NCI-H2107 treated with DMSO at 0.1 percent for 48 hours (cell line): ENCODE results near the gene OR14I1.

Experiments
- DNase-seq: peaks from one replicate; lab custom pipeline; 2025; ENCODE audit not compliant: unreplicated experiment; lab: John Stamatoyannopoulos, UW

OR14I1 gene

DNA sequence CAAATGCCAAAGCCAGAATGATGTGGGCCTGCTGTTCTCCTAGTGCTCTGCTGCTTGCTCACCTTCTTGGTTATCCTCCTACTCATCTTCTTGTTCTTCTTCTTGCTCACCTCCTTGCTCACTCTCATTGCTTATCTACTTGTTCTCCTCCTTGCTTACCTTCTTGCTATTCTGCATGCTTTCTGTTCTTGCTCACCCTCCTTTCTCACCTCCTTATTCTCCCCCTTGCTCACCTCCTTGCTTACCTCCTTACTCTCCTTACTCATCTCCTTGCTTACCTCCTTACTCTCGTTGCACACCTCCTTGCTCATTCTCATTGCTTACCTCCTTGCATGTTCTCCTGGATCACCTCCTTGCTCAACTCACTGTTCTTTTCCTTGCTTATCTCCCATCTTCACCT, at the start of gene OR14I1:
Gene OR14I1, minus strand, starts transcription at position 53 of the 400 bp plus-strand sequence.
- DNase-seq = no peak

DNA sequence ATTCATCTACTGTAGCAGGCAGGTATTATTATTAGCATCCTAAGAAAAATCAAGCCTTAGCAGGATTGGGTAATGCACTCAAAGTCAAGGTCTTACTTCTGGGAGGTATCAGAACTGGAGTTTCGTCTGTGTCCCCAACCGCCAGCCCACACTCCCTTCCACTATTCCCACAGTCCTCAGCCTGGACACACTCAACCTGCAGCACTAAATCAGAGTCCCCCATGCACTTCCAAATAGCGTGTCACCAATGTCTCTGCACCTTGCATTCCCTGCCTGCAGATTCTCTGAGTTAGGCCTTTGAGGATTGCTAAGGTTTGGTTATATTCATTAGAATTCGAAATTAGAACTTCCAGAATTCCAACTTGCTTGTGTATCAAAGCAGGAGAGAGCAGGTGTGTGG, 49.1 kb upstream of the OR14I1 start:
- no peak for DNase-seq

DNA sequence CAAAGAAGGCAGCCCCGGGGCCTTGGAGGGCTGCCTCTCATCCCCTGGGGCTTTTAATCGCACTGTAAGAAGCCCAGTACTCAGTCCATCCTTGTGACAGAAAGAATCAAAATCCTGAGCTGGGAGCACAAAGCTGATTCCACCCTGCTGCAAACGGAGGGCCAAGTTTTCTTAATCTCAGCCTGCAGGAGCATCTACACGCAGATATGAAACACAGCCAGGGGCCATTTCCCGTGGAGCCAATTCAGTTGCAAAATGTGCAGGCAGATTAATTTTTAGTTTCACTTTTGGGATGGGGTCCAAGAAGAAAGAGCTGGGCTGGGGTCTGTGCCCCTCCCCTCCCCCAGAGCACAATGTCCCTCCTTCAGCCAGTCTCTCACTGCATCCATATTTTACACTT, 48.6 kb upstream of the OR14I1 start:
- DNase-seq = no peak

DNA sequence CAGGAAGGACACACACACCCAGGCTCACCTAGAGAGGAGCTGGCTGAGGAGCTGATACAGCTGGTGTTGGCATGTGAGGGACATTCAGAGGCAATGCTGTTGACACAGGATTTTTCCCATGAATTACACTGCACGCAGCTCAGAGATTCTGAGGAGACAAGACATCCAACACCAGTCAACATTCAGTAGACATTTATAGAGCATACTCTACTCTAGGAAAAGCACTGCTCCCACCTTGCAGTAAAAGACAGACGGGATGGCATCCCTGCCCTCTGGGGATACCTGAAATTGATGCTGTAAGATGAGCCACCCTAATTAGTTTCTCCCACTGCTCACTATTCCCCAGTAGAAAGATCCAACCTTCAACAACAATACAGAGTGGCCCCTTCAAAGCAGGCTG, 47.9 kb upstream of the OR14I1 start:
- DNase-seq = no peak

DNA sequence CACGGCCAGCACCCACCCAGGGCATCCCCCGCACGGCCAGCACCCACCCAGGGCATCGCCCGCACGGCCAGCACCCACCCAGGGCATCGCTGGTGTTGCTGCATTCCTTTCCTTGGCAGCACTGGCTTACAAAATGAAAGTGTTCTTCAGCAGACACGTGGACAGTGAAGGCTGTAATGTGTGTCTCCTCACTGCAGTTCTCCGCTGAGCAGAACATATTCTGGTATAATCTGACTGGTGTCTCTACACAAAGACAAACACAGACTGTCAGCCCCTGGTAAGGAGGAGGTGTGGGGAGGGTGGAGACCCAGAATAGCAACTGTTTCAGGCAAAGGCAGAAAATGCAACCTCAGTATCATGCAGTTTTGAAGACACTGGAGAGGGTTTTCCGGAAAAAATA, 45.6 kb upstream of the OR14I1 start:
- DNase-seq = no peak

DNA sequence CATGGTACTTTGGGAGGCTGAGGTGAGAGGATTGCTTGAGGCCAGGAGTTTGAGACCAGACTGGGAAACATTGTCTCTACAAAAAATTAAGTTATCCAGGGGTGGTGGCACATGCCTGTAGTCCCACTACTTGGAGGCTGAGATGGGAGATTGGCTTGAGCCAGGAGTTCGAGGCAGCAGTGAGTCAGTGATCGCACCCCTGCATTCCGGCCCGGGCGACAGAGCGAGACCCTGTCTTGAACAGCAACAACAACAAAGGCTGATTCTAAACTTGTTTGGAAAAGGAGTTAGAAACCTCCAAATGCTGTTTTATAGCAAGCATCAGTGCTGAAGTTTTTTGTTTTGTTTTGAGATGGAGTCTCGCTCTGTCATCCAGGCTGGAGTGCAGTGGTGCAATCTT, 38.3 kb upstream of the OR14I1 start:
- no peak for DNase-seq

DNA sequence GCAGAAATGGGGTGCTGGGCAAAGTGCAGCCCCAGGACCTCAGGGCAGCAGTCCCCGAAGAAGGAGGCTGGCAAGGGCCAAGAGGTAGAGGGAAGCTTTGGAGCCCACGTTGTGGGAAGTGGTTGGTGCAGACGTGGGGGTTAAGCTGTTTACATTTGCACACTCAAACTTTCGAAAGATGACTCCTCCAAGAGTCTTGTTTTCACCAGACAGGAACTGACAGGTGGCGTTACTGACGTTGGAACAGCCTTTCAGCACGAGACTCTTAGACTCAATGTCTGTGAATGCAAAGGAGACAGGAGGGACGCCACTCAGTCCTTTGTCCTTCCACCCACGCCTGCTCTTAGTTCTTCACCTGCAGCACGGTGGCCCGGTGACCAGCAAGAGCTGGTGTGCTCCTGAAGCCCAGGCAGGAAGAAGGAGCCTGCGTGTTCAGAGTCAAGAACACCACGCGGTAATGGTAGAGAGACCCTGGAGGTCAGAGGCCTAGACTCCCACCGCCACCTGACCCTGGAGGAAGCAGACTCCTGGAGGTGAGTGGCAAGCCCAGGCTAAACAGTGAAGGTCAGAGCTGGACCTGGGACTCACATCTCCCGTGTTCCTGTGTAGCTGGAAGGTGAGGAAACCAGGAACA, 37.1 kb upstream of the OR14I1 start:
- no peak for DNase-seq

DNA sequence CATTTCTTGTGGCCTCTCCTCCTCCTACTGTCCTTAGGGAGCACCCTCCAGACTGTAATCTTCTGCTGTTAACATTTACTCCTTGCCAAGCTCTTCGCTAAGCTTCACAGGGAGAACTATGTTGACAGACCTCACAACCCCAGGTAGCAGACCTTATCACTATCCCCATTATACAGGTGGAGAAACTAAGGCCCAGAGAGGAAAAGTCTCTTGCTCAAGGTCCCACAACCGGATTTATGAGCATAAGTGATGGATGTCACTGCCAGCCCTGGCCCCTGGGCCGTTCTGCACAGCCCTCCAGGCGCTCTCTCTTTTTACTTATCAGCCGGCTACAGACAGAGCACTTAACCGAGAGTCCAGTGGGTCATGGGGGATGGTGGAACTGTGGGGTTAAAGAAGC, 34.9 kb upstream of the OR14I1 start:
- no peak for DNase-seq

DNA sequence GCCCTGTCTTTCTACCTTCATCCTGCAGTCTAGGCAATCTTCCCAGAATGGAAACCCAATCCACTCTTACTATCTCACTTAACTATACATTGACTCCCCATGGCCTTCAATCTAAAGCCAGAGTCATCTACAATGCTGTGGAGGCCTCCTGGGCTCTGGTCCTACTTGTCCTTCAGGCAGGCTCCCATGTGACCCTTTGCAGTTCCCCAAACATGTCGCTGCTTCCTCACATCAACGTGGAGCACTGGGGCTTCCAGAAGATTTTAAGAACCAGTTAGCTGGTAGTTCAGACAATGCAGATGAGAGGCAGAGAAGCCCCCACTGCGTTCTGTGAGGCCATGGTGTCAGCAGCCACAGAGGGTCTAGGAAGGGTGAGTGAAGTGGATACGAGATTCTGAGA, 34.4 kb upstream of the OR14I1 start:
- DNase-seq = no peak

DNA sequence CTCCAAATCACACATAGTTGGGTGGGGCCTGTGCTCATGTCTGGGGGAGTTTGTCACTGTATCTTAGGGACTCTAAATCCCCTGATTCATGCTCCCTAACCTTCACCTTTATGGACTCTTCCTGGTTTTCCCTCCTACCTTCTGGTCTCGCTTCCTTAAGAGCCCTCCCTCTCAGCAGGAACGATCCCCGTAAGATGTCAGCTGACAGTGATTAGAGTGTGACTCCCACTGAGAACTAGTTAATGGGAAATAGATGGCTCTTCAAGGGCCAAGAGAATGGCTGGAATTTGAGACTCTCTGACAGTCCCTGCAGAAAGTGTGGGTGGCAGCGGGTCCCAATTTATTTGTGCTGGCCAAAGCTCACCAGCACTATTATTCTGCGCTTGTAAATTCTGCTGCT, 31.0 kb upstream of the OR14I1 start:
- DNase-seq = no peak

DNA sequence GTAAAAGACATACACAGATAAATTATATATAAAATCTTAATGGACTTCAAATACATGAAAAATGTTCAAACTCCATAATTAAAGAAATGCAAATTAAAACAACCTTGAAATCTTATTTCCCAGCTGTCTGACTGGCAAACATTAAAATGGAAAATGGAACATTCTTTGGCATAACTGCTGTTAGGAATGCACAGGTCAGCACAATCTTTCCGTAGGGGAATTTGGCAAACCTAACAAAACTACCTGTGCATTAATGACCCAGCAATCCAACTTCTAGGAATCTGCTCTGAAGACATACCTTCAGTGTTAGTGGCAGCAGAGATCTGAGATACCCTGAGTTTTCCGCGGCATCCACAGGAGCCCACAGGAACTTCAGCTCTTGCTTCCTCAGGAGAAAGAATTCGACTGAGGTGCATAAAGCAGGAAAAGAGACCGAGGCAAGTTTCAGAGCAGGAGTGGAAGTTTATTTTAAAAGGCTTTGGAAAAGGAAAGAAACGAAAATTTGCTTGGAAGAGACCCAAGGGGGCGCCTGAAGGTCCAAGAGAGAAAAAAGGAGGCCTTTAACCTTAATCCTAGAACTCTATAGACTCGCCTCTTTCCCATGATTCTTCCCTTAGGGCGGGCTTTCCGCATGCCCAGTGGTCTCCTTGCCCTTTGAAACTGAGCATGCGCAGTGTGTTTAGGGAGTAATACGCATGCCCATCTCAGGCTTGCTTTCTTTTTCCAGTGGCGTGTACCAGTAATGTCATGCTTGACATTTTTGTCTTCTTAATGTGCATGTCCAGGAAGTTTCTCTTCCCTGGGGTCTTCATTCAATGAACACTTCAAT, 28.2 kb upstream of the OR14I1 start:
- DNase-seq = no peak

DNA sequence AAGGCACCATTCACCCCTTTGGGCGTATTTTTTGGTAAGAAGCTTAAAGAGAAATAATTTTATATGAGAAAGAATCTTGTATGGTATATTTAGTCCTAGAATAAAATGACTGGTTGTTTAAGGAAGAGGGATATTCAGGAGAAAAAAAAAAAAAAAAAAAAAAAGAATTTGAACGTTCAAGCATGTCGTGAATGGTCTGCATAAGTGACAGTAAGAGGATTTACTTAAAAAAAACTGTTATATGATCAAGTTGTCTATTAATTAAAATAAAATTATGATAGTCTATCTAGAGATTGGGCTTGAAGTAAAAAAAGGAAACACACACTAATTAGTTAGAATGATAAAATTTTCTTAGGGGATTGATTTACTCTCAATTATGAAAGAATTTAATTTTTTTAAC, 11.7 kb upstream of the OR14I1 start:
- no peak for DNase-seq

DNA sequence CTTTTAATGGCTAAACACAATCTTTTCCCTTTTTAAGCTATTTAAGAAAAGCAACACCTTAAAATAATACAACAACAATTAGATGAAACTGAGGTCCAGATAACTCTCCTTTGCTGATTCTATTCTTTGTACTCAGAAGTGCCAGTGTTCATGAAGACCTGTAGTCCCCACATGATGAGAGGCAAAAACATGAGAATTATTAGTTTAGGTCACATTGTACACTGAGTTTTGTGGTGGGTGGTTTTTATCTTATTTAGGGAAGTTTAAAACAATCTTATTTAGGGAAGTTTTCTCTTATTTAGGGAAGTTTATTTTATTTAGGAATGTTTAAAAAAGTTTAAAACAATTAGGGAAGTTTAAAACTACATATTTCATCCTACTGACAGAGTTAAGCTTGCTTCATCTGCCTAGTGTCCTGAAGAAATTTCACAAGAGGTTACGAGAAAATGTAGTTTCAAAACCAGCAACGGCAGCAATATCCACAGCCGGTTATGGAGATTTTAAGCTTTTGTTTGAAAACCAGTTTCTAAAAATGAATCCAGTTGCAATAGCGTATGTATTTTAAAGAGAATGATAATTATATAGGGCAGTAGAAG, 7.8 kb upstream of the OR14I1 start:
- DNase-seq = no peak

DNA sequence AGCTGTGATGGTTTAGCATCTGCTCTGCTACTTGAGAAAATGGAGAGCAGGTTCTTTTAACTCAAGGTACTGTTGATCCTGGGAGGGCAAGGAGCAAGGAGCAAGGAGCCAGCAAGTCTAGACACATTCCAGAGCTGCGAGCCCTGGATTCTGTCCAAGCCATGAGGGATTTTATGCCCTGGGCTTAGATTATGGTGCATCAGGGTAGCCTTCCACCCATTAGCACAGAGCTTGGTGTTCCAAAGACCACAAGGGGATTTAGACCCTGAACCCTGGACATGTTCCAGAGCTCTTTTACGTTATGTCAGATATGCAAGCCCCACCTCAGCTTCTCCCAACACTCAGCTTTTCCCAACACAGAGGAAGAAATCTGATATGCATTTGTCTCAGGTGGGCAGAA, 2.0 kb upstream of the OR14I1 start:
- DNase-seq = no peak

DNA sequence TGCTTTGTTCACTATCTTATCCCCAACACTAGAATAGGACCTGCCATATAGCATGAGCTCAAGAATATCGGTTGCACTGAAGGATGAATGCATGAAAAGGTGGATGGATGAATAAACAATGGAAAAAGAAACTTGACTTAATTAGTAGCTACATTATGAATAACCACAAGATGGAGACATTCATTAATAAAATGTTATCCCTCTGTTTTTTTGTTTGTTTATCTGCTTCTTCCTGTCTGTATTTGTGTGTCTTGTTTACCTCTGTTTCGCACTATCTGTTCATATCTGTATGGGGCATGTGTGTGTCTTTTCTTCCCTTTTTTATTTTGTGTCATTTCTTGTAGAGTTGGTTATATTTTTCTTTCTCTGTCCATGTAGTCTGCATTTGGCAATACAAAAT, 1.1 kb upstream of the OR14I1 start:
- no peak for DNase-seq

DNA sequence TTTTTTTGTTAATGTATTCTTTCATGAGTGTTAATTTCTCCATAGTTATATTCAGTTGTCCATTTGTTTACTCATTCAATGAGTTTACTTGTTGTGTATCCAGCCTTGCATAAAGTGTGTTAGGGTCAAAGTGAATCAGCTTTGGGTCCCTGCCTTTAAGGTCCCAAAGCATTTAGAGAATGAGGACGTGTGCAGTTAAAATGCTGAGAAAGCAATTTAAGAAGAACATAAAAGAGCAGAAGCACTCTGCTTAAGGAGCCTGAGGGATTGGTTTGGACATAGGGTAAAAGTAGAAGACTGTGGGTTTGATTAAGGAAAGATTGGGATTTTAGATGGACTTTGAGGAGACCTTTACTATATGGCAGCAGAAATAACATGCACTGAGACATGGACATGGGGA, 3.5 kb downstream of the OR14I1 start:
- no peak for DNase-seq

DNA sequence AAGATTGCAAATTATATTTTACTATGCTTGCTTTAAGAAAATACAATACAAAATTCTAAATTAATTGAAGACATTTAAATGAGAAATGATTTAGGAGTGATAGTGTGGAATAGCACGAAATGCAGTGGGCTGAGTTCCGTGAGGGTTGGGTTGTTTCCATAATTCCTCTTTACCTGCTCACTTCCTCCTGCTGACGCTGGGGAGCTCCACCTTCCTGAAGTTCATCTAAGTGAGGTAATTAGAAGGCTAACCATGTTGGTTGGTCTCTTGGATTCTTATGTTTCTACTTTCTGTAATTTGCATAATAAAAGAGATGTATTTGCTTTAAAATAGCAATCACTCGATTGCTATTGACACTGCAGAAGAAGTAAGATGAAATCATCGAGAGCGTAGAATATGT, 4.7 kb downstream of the OR14I1 start:
- no peak for DNase-seq

DNA sequence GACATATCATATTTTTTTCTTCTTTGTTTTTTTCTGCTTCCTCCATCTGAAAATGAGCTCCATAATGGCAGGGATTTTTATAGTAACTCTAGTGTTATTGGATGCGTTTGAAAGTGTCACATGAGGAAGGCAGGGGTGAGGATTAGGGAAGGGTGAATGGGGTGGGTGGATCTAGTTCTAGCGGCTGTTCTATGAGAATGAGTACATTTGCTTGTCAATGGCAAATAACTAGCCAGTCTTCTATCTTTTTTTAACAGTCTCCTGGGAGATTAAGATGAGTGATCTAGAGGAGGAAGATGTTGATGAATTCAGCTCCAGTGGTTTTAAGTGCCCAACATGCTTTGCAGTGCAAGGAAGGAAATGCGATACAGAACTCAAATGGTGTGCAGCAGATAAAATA, 5.8 kb downstream of the OR14I1 start:
- no peak for DNase-seq

DNA sequence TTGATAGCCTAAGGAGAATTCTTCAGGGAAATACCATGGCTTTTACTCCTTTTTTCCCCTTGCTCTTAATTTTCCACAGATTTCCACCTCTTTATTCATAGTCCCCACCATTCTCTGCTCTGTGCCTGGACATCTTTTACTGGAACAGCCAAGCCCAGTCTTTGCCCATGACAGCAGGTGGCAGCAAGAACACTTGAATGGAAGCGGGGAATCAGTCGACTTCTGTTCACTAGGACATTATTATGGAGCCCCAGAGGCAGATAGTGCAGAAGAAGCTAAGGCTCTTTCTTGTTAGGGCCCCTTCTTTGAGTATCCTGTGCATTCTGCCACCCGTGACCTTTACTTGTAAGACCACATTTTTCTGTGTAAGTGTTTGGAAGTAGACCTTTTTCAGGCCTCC, 6.3 kb downstream of the OR14I1 start:
- no peak for DNase-seq

DNA sequence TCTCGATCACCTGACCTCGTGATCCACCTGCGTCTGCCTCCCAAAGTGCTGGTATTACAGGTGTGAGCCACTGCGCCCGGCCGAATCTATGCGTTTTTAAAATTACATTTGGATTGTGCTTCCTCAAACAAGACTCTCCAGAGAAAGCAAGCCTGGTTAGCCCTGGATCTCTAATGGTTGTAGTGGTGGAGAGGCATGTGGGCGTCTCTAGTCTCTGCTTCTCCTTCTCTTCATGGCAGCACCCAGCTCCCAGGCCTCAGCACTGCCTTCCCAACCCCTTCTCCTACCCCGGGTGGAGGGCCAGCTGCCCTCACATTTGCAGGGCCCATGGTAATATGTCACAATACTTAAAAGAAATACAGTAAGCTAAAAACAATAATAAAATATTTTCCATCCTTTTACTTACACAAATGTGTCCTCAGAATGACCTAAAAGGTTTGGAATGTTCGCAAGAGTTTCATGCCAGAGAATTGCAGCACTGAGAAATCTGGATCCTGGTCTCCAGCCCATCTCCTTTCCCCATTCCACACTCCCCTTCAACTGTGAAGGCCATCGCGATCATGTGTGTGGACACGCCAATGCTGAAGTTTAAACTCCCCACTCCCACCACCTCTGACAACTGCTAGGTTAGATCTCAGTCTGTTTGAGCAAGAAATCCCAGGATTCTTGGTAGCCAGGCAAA, 7.0 kb downstream of the OR14I1 start:
- no peak for DNase-seq

DNA sequence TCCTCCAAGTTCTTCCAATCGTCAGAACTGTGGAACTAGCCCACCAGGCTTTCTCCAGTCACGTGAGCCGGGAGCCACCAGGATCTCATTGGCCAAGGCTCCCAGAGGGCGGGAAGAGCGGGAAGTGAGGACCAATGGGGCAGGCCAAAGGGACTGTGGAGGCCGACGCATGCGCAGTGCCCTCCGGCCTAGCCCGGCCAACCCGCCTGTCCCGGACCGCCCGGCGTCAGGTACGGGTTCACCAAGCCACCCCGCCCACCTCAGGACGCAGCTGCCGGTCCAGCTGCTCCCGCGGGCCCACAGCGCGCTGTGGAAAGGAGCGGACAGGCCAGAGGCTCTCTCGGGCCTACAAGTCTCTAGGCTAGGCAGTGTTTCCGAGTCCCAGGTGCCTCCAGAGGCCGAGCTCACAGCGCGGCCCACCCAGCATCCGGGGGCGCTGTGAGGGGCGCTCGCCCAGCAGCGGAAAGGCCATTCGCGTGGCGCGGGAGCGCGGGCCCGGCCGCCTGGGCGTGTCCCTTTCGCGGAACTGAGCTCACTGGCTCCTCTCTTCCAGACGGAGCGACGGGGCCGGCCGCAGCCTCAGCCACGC, 10.9 kb downstream of the OR14I1 start:
- DNase-seq = no peak
